GM19468 (cell line): ENCODE data around the gene TRDMT1.
A peak's percentile ranks its signal among the peaks of the same experiment; 100 is the strongest.

Experiments used
- ATAC-seq: cut with Tn5 transposase; IDR thresholded peaks from one replicate; pipeline ENCODE4 v1.9.1; 2021; ENCODE audit warnings: mild to moderate bottlenecking, moderate library complexity, moderate number of reproducible peaks; ENCODE audit not compliant: unreplicated experiment; ENCODE audit errors: extremely low read depth

Gene TRDMT1

GRCh38 chr10:17232276-17232960 is 30.9 kb upstream of the TRDMT1 start:
- no peak for ATAC-seq

DNA sequence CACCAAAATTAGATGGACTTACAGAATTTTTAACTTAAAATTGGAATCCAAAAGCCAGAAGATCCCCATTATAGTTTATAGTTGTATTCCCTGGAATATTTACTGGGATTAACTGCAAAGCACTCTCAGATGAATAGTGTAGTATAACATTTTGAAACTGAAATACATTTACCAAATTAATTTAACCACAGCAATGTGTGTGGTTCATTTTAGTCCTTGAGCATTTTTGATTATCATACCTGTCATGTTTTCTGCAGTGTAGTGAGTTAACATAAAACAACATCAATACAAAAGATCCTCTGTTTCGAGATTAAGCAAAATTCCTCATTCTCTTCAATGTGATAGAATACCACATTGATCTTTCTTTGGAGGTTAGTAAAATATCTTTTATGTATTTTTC is 30.3 kb upstream of the TRDMT1 start:
- ATAC-seq, result no peak

GRCh38 chr10:17229967-17230682 is 28.7 kb upstream of the TRDMT1 start:
- ATAC-seq, result peak; percentile 39

GRCh38 chr10:17229717-17229966 is 28.2 kb upstream of the TRDMT1 start:
- no peak for ATAC-seq

DNA sequence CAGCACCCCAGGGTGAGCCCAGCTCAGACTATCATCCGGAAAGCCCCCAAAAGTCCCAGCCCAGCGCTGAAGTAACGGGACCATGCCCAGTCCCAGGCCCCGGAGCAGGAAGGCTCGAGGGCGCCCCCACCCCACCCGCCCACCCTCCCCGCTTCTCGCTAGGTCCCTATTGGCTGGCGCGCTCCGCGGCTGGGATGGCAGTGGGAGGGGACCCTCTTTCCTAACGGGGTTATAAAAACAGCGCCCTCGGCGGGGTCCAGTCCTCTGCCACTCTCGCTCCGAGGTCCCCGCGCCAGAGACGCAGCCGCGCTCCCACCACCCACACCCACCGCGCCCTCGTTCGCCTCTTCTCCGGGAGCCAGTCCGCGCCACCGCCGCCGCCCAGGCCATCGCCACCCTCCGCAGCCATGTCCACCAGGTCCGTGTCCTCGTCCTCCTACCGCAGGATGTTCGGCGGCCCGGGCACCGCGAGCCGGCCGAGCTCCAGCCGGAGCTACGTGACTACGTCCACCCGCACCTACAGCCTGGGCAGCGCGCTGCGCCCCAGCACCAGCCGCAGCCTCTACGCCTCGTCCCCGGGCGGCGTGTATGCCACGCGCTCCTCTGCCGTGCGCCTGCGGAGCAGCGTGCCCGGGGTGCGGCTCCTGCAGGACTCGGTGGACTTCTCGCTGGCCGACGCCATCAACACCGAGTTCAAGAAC is 27.7 kb upstream of the TRDMT1 start:
- no peak for ATAC-seq

- ATAC-seq, result peak; percentile 15
These were observed 26.9 kb upstream of the TRDMT1 start, which contains the start of gene VIM for GRCh38 chr10:17228091-17229015. VIM (plus strand) TSS chr10:17228241; CDS start chr10:17229423, 1,182 bp downstream.

DNA sequence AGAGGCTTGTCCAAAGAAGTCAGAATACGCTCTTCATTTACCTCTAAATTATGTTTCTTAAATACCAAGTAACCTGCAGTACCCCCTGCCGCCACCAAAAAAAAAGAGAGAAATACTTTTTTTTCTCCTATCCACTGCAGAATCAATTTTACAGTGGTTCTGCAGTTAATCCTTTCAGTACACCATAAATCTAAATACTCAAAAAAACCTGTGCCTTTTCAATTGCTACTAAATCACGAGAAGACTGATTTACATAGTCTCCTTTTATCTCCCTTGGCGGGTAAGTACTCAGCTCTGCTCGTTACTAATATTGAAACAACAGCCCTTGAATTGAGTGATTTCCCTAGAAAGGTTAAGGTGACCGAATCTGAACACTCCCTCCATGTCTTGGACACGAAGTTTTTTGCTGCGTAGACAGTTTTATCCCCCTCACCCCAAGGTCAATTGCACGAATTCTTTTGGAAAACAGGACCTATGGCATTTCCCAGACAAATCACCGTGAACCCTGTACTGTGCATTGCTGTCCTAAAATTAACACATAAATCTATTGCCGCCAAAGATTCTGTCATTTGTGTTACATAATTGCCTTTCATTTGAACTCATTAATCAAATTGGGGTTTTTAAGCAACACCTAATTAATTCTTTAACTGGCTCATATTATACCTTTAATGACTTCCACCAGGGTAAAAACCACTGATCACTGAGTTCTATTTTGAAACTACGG is 26.1 kb upstream of the TRDMT1 start:
- ATAC-seq, result no peak

DNA sequence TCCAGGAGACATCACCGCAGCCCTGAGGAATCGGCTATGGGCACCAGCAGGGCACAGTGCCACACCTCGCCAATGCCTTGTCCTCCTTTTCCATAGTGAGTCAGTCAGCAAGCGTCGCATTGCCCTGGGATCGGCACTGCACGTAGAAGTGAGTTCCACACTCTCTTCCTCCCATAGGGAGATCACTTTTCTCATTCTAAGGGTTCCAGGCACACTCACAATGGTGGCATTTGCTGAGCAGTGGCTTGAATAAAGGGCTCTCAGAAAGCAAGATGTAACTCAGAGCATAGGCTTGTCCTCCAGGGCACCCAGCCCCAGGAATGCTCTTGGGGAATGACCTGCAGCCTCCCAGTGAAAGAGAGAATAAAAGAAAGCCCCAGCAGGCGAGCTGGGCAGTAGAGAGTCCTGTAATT is 25.4 kb upstream of the TRDMT1 start:
- no peak for ATAC-seq

GRCh38 chr10:17225808-17226207 is 24.3 kb upstream of the TRDMT1 start:
- no peak for ATAC-seq

DNA sequence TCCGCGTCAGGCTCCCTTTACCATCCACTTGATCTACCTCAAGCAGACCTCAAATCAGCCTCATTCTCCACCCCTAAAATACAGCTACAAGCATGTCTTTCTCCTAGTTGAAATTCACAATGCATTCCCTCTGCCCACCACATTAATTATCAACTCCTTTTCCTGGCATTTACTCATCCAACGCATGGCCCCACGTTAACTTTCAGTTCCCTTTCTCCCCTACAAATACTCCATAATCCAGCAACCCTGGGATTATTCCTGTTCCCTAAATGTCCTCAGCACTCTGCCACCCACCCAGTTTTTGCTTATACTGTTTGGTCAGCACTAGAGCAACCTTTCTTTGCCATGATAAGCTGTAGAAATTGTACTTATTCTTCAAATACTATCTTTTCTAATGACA is 20.9 kb upstream of the TRDMT1 start:
- no peak for ATAC-seq

DNA sequence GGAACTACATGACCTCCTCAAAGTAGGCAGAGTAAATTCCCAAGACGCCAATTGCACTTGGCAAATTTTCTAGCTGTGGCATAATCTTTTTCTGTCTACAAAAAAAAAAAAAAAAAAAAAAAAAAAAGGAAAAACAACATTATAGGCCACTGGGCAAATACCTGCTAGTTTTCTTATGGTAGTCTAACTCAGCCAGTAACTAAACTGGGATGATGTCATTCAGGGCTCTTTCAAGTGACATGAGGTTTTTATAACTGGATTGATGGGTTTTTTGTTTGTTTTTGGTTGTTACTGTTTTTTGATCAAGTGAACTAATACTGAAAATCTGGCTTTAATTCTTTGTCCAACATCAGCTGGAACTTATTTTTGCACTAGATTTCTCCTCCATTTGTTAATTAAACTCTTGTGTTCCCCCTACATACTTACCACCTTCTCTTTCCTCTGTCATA is 19.2 kb upstream of the TRDMT1 start:
- ATAC-seq, result no peak

GRCh38 chr10:17219024-17219423 is 17.6 kb upstream of the TRDMT1 start:
- ATAC-seq, result no peak

- no peak for ATAC-seq
These were observed 16.3 kb upstream of the TRDMT1 start for GRCh38 chr10:17217631-17218232.

DNA sequence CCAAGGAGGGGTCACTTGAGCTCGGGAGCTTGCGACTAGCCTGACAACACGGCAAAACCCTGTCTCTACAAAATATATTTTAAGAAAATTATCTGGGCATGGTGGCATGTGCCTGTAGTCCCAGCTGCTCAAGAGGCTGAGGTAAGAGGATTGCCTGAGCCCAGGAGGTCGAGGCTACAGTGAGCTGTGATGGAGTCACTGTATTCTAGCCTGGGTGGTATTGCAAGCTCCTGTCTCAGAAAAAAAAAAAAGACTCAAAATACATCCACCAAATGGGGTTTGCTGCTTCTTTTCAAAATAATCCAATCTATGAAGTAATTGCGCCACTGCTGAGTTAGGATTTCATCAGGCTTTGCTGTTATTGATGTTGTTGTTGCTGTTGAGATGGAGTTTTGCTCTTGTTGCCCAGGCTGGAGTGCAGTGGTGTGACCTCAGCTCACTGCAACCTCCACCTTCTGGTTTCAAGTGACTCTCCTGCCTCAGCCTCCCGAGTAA is 15.5 kb upstream of the TRDMT1 start:
- ATAC-seq, result no peak

DNA sequence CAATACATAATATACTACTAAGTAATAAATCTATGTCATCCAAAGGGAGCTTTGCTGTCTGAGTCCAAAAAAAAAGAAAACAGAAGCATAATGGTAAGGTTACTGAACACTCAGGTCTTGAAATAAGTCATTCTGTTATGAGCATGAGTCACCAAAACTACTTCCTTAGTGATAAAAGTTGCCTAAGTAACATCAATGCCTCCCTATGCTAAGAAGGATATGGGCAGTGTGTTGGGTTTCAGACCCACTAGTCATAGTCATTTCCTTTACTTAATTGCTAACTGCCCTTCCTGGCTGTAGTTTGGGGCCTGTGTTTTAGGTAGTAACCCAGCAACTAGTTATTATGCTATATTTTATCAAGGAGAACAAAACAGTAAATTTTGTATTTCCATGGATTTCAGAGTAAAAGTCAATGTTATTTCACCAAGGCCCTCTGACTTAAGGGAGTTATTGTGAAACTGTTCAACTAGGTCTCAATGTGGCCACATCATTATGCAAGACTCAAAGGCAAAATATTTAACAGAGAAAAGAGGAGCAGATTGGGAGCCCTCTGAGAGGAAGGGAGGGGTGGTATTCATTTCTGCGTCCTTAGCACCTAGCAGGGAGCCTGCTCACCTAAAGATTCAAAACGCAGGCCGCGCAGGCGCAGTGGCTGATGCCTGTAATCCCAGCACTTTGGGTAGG is 14.9 kb upstream of the TRDMT1 start:
- peak; percentile 98 for ATAC-seq

DNA sequence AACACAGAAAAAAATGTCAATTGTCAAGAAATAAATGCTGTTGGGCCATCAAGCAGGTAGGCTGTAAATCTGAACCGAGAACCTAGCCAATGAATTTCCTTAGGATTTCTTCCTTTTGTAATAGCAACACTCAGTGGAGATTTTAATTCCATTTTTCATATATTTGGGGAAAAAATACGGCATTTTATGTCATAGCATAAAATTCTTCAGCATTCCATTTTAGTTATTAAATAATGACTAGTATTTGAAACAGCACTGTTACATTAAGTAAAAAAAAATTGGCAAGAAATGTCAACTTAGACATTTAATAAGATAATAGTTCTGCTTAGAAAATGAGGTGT is 14.3 kb upstream of the TRDMT1 start:
- no peak for ATAC-seq

DNA sequence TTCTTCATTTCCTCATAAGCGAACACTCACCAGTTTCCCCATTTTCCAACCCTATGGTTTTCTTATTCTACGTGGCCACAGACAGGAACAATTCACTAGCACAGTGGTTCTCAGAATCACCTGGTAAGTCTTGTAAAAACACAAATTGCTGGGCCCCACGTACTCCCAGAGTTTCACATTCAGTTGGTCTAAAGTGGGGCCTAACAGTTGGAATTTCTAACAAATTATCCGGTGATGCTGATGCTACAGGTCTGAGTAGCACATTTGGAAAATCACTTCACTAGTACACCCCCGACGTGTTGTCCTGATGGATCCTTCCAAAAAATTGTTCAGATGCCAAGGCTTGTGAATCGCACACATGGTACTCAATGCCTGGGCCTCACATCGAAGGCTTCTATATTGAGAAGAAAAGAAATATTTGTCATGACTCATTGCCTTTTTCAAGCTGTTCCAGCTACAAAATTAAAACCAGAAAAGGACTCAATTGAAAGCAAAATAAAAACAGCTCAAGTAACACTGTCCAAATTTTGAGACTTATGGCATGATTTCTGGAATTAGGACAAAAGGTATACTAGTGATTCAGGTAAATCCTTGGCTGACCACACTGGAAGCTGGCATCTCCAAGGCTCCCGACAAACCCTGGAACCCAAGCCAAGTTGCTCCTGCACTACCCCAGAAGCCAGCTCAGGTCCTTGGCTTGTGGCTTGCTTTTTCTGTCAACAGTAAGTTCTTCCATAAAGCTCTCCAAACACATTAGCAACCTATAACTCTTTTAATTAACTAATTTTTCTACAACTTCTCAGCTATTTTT is 13.7 kb upstream of the TRDMT1 start:
- no peak for ATAC-seq

DNA sequence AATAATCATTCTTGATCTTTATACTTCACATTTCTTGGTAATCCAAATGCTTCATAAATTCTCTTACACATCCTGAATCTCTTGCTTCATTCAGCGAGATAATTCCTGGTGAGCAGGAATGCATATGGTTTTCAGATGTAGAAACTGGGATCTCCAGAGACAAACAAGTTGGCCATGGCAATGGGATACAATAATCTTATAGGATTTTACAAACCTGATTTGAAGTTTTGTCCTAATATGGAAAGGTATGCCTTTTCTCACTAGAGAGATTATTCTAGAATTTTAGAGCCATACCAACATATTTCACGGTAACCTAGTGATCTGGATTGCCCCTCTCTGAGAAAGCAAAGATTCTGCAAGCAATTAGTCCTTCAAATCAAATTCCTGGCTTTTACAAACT is 13.1 kb upstream of the TRDMT1 start:
- no peak for ATAC-seq
